OCI-LY7 (cell line): ENCODE results near the gene ANO2.

Source experiments
- CTCF ChIP-seq: fragments of 200-600 bp; sonication (generic); conservative IDR thresholded peaks from 2 replicates; pipeline ENCODE4 v1.5.1; 2014; ENCODE audit warnings: mild to moderate bottlenecking, antibody characterized with exemption, low read length, moderate library complexity, mixed read lengths
- EZH2phosphoT487 ChIP-seq: fragments of 200-600 bp; sonication (generic); IDR thresholded peaks from 2 replicates; pipeline ENCODE4 v1.6.1; 2018; ENCODE audit warnings: low read depth, borderline replicate concordance, mild to moderate bottlenecking, mixed run types, antibody characterized with exemption, low read length, moderate library complexity, mixed read lengths

DNA sequence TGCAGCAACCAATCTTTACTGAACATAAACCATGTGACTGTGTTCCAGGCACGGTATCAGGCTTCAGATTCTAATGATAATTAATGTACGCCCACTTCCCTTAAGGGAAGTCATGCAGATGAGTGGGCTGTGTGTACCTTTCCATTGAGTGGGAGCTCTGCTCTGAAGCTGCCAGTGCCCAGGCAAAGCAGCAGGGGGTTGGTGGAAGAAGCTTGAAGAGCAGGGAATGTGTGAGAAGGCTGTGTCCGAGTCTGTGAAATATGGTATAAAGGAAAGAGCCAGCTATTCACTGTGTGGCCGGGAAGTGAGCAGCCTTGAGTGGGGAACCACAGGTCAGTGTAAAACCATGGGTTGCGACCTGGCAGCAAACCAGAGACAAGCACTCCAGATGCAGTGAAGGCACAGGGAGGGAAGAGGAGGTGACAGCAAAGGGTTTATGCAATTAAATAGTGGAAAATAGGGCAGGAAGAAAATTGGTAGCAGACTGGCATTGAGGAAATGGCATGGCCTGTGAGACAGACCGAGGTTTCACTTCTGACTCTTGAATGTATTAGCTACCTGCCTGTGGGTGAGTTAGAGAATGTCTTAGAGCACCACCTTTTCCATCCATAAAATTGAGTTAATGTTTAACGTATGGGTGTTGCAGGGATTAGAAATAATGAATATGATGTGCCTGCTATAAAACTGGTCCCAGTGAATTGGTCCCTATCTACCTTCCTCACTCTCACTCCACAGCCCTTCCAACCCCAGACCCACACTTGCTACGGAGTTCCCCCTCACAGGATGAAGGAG is 396.7 kb downstream of the ANO2 start:
- no peak for TF ChIP-seq CTCF
- no peak for TF ChIP-seq EZH2phosphoT487
